NCI-H1436 treated with DMSO at 0.1 percent for 48 hours (cell line): ENCODE data around the gene SDS.

Experiments used
- DNase-seq: peaks from one replicate; lab custom pipeline; 2025; lab: John Stamatoyannopoulos, UW

The SDS gene

GRCh38 chr12:113347107-113347506 lies 56.6 kb downstream of the SDS start:
- DNase-seq = no peak

- DNase-seq = no peak
Measured at GRCh38 chr12:113346353-113346752, 57.3 kb downstream of the SDS start.

- DNase-seq = no peak
Measured at GRCh38 chr12:113345318-113345717, 58.4 kb downstream of the SDS start.
